HepG2 (cell line): ENCODE measurements around the gene ZNF106. TPM values are rescaled to one million over a fixed set of nuclear protein-coding genes. Genes with fewer than 3 reads are reported as not detected.

Source experiments
- ATAC-seq: fragments of 200-7000 bp; cut with Tn5 transposase; 3 replicates; pipeline ENCODE4 v1.9.1; 2020; ENCODE audit warnings: mild to moderate bottlenecking, moderate library complexity
- BruUV-seq: library from RNA; stranded (reverse); fragments of 400-500 nt; replicated peaks from 2 replicates; lab custom pipeline; 2021; lab: Mats Ljungman, UMichigan
- CTCF ChIA-PET: fragments of 300-600 bp; formaldehyde crosslinking; extraction: SDS; loops from one replicate; lab custom pipeline; 2021; ENCODE audit warnings: low total read pairs, inconsistent platforms, low intra/inter-chr PET ratio; lab: Yijun Ruan, JAX
- POLR2A ChIA-PET: fragments of 350-600 bp; sonication (Branson Sonifier 250); formaldehyde crosslinking; loops from one replicate; lab custom pipeline; 2020; ENCODE audit warnings: antibody characterized with exemption, inconsistent platforms; lab: Yijun Ruan, JAX
- DNase-seq: peaks from one replicate; pipeline ENCODE4 v3.0.0-alpha.2; 2015; ENCODE audit warnings: low spot score
- FAIRE-seq: peaks from 3 replicates; lab custom pipeline; 2011; peaks lifted over from hg19 to GRCh38; lab: Jason Lieb, UNC
- H2AFZ ChIP-seq: one replicate; pipeline ENCODE4 v1.6.1; 2011; ENCODE audit warnings: low read length, inconsistent platforms
- H3K27ac ChIP-seq: fragments of 300-600 bp; 3 replicates; pipeline ENCODE4 v1.8.0; 2011; ENCODE audit warnings: mixed run types, mild to moderate bottlenecking, mixed read lengths, low read length, inconsistent platforms; ENCODE audit not compliant: insufficient read depth; ENCODE audit errors: extremely low read length
- H3K27me3 ChIP-seq, 2 experiments: fragments of 200-600 bp in 1 of 2; 2 replicates in 1 of 2; 3 replicates in 1 of 2; pipeline versions ENCODE4 v1.6.0 to v1.8.0; 2011; ENCODE audit warnings: low read length in 2 of 2, mild to moderate bottlenecking in 2 of 2, moderate library complexity in 2 of 2, inconsistent platforms in 1 of 2; ENCODE audit not compliant: insufficient read depth in 2 of 2, control insufficient read depth in 1 of 2
- H3K36me3 ChIP-seq, 2 experiments: fragments of 200-600 bp in 1 of 2; replicated peaks in 1 of 2; 2 replicates in 1 of 2; 3 replicates in 1 of 2; pipeline versions ENCODE4 v1.5.1 to v1.8.0; 2011; ENCODE audit warnings: low read length in 2 of 2, inconsistent platforms in 1 of 2; ENCODE audit not compliant: insufficient read depth in 2 of 2, control insufficient read depth in 1 of 2
- H3K4me1 ChIP-seq: 2 replicates; pipeline ENCODE4 v1.5.1; 2012; ENCODE audit warnings: low read length, inconsistent platforms; ENCODE audit not compliant: insufficient read depth
- H3K4me2 ChIP-seq: 2 replicates; pipeline ENCODE4 v1.6.0; 2011; ENCODE audit warnings: low read depth, low read length, inconsistent platforms
- H3K4me3 ChIP-seq, 3 experiments: fragments of 200-600 bp in 1 of 3; sonication (generic), shearing (Covaris generic) in 1 of 3; replicated peaks in 1 of 3; 2 replicates each; pipeline ENCODE4 v1.5.1; 2011 to 2016; ENCODE audit warnings: low read length in 3 of 3, inconsistent platforms in 2 of 3, low read depth in 2 of 3, mild to moderate bottlenecking in 2 of 3, control low read depth in 1 of 3, mixed read lengths in 1 of 3; ENCODE audit not compliant: insufficient read depth in 1 of 3
- H3K79me2 ChIP-seq: one replicate; pipeline ENCODE4 v1.6.1; 2011; ENCODE audit warnings: low read length, inconsistent platforms; ENCODE audit not compliant: insufficient read depth
- H3K9ac ChIP-seq: 2 replicates; pipeline ENCODE4 v1.6.0; 2011; ENCODE audit warnings: mild to moderate bottlenecking, low read depth, low read length, inconsistent platforms; ENCODE audit not compliant: insufficient read depth
- H3K9me3 ChIP-seq: 2 replicates; pipeline ENCODE4 v1.5.1; 2012; ENCODE audit warnings: mild to moderate bottlenecking, low read length
- H4K20me1 ChIP-seq: 2 replicates; pipeline ENCODE4 v1.6.0; 2011; ENCODE audit warnings: inconsistent platforms, mild to moderate bottlenecking, low read length, moderate library complexity; ENCODE audit not compliant: insufficient read depth
- CTCF ChIP-seq: sonication (generic); formaldehyde crosslinking; IDR thresholded peaks from 2 replicates; pipeline ENCODE4 v1.5.0; 2020; ENCODE audit warnings: mild to moderate bottlenecking, missing genetic modification reagents, moderate library complexity
- HNF4A ChIP-seq: sonication (generic); formaldehyde crosslinking; IDR thresholded peaks from 2 replicates; pipeline ENCODE4 v1.4.0; 2020; ENCODE audit warnings: missing genetic modification reagents
- HNF4G ChIP-seq, 2 experiments: sonication (generic) in 1 of 2; formaldehyde crosslinking in 1 of 2; IDR thresholded peaks; 2 replicates each; pipeline versions ENCODE4 v1.4.0 to v1.6.1; 2011 to 2020; ENCODE audit warnings: borderline replicate concordance in 2 of 2, low read depth in 2 of 2, mild to moderate bottlenecking in 2 of 2, low read length in 1 of 2, missing genetic modification reagents in 1 of 2, moderate library complexity in 1 of 2
- MAFF ChIP-seq: IDR thresholded peaks from 2 replicates; pipeline ENCODE4 v1.6.1; 2011; ENCODE audit warnings: low read depth, low read length, improper control_type of control experiment
- MAFK ChIP-seq, 2 experiments: IDR thresholded peaks in 1 of 2; conservative IDR thresholded peaks in 1 of 2; 2 replicates each; pipeline ENCODE4 v1.6.1; 2011; ENCODE audit warnings: improper control_type of control experiment in 2 of 2, low read length in 2 of 2
- NCOR1 ChIP-seq: fragments of 200-600 bp; sonication (generic); IDR thresholded peaks from 2 replicates; pipeline ENCODE4 v1.7.0; 2017; ENCODE audit warnings: antibody characterized with exemption, low read length, borderline replicate concordance
- NFE2 ChIP-seq: sonication (generic); formaldehyde crosslinking; IDR thresholded peaks from 2 replicates; pipeline ENCODE4 v1.4.0; 2020; ENCODE audit warnings: missing genetic modification reagents
- NFE2L2 ChIP-seq: fragments of 150-350 bp; IDR thresholded peaks from 2 replicates; pipeline ENCODE4 v1.6.1; 2014; ENCODE audit warnings: low read length
- NR2C2 ChIP-seq: sonication (generic); formaldehyde crosslinking; IDR thresholded peaks from 2 replicates; pipeline ENCODE4 v1.4.0; 2020; ENCODE audit warnings: missing genetic modification reagents, mild to moderate bottlenecking, moderate library complexity, borderline replicate concordance
- NR2F6 ChIP-seq, 2 experiments: IDR thresholded peaks; 2 replicates each; pipeline ENCODE4 v1.6.1; 2016; ENCODE audit warnings: antibody characterized with exemption in 1 of 2, mild to moderate bottlenecking in 1 of 2
- STAG1 ChIP-seq: sonication (generic); formaldehyde crosslinking; IDR thresholded peaks from 2 replicates; pipeline ENCODE4 v1.4.0; 2020; ENCODE audit warnings: missing genetic modification reagents
- WGBS: methylation state at CpG from one replicate; pipeline ENCODE4 v1.1.6; 2017; ENCODE audit warnings: low lambda C conversion rate; 5-methylcytosine and 5-hydroxymethylcytosine counted together
- in situ Hi-C: cut with HindIII; loops from 2 replicates; pipeline ENCODE4 v1.10.0; 2017; ENCODE audit warnings: low pct_unique_long_range_greater_than_20kb; ENCODE audit not compliant: extremely low pct_ligation_motif_present
- intact Hi-C: fragments of 100-400 bp; cut with micrococcal nuclease; formaldehyde crosslinking; loops from one replicate; pipeline ENCODE4 v1.10.0; 2022; ENCODE audit not compliant: unreplicated experiment
- polyA plus RNA-seq, 8 experiments: library from polyadenylated mRNA; depleted of rRNA in 3 of 8; stranded (reverse) in 7 of 8; unstranded in 1 of 8; fragments of >200 nt; fragmentation: Illumina TruSeq in 4 of 8; extraction: Trizol in 4 of 8; gene quantifications; 2 replicates each; pipeline versions ENCODE4 v1.2.1 to v1.2.3, GENCODE V29; 2011 to 2016; ENCODE audit warnings: low read depth in 4 of 8, missing spikeins in 1 of 8, mixed read lengths in 1 of 8; ENCODE audit not compliant: insufficient read depth in 1 of 8
- total RNA-seq, 5 experiments: library from RNA; depleted of rRNA; stranded (reverse); fragments of >200 nt; fragmentation: Illumina TruSeq; extraction: Trizol; gene quantifications; 2 replicates each; pipeline ENCODE4 v1.2.3, GENCODE V29; 2016; ENCODE audit warnings: low read depth in 1 of 5
- TF ChIP-seq, protein P1 (sequence below): sonication (generic); formaldehyde crosslinking; conservative IDR thresholded peaks from 2 replicates; pipeline ENCODE4 v1.5.0; 2020; ENCODE audit warnings: missing genetic modification reagents
- TF ChIP-seq, protein P2 (sequence below): fragments of 450-650 bp; IDR thresholded peaks from 2 replicates; pipeline ENCODE4 v1.6.1; 2016

ZNF106 gene
- total and polyA plus RNA-seq, 2 of the 13 experiments (the other 11 are each of a cell fraction or from before 2014, with no cell fraction given) = 12.5 to 35.1 TPM

DNA sequence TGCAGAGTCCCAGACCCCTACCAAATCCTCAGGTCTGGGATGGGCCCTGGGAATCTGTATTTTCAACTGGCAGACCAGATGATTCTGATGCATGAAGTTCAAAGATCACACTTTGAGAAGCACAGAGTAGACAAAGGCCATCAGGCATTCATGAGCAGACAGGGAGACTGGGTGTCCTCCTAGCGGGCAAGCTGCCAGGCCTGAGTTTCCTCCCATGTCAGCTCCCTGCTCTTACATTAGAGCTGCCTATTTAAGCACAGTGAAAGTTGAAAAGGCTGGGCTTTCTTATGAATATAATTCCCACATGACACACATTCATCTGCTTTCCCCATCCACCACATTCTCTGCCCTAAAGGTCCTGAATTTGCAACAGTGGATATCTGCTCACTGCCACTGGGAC, 117.7 kb downstream of the ZNF106 start:
- DNase-seq = peak; percentile 44
- WGBS = 20% methylated on average over 1 of the region's 1 CpG
- Histone ChIP-seq H3K4me1 (peaks cover 26% of the 10 kb centered on the region), H3K36me3 (no peaks in the 10 kb centered on the region), H3K9ac (no peak overlapping the region), H2AFZ (no peak overlapping the region), H3K4me3 (no peak overlapping the region), H3K4me2 (no peak overlapping the region), H4K20me1 (no peaks in the 10 kb centered on the region), H3K27me3 (no peaks in the 10 kb centered on the region), H3K27ac (no peak overlapping the region), H3K9me3 (peaks cover 13% of the 10 kb centered on the region), H3K79me2 (no peaks in the 10 kb centered on the region)
- peak; percentile 60 for ATAC-seq
- POLR2A ChIA-PET = interaction anchor here (0.9 kb wide), 1 partner anchor 19 kb away, joined by 4 read pairs; no protein-coding TSS in a partner anchor
- FAIRE-seq = no peak
- TF ChIP-seq NR2C2 (CRISPR knock-in tag) = no peak
- TF ChIP-seq HNF4A (CRISPR knock-in tag) = peak; percentile 59
- TF ChIP-seq NCOR1 = peak; percentile 29; the same call in 1 of the 2 replicates
- no peak for TF ChIP-seq HNF4G (IDR thresholded peaks at IDR 0.05; ENCODE audit: borderline replicate concordance, low read depth, low read length)
- no peak for TF ChIP-seq HNF4G (CRISPR knock-in tag; IDR thresholded peaks at IDR 0.05; ENCODE audit: borderline replicate concordance, low read depth)
- CTCF ChIA-PET = no interaction called here
- in situ Hi-C loops = no loop called here
- no TSS peak for BruUV-seq
- intact Hi-C loops = no loop called here

- peak overlapping the region; percentile 60; the same call in 1 of the 2 replicates for H3K4me2 ChIP-seq
- no peaks in the 10 kb centered on the region for H3K27me3 ChIP-seq
- WGBS = 29% methylated on average over 2 of the region's 2 CpGs
- no peak overlapping the region for H2AFZ ChIP-seq
- no peak overlapping the region for H3K4me3 ChIP-seq
- POLR2A ChIA-PET = interaction anchor here (1.0 kb wide), 1 partner anchor 21 kb away, joined by 4 read pairs; no protein-coding TSS in a partner anchor
- no peaks in the 10 kb centered on the region for H3K9me3 ChIP-seq
- DNase-seq (peak; percentile 42), ATAC-seq (peak; percentile 39; the same call in 1 of the 3 replicates), FAIRE-seq (no peak)
- H4K20me1 ChIP-seq = no peaks in the 10 kb centered on the region
- no peaks in the 10 kb centered on the region for H3K36me3 ChIP-seq
- in situ Hi-C loops (no loop called here), intact Hi-C loops (no loop called here)
- no peak overlapping the region for H3K9ac ChIP-seq
- no peak overlapping the region for H3K27ac ChIP-seq
- H3K79me2 ChIP-seq = no peaks in the 10 kb centered on the region
- CTCF ChIA-PET = no interaction called here
- no TSS peak for BruUV-seq
- H3K4me1 ChIP-seq = peaks cover 26% of the 10 kb centered on the region
- TF ChIP-seq, protein P1, sequence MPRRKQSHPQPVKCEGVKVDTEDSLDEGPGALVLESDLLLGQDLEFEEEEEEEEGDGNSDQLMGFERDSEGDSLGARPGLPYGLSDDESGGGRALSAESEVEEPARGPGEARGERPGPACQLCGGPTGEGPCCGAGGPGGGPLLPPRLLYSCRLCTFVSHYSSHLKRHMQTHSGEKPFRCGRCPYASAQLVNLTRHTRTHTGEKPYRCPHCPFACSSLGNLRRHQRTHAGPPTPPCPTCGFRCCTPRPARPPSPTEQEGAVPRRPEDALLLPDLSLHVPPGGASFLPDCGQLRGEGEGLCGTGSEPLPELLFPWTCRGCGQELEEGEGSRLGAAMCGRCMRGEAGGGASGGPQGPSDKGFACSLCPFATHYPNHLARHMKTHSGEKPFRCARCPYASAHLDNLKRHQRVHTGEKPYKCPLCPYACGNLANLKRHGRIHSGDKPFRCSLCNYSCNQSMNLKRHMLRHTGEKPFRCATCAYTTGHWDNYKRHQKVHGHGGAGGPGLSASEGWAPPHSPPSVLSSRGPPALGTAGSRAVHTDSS = no peak
- TF ChIP-seq NR2F6 (IDR thresholded peaks at IDR 0.05) (no peak), NR2F6 (CRISPR knock-in tag; IDR thresholded peaks at IDR 0.05) (no peak), NFE2L2 (peak; percentile 97), STAG1 (CRISPR knock-in tag) (peak; percentile 54), MAFF (peak; percentile 93), NFE2 (peak; percentile 77; the same call in 1 of the 2 replicates), MAFK (conservative IDR thresholded peaks at IDR 0.05 in 1 of 2, IDR thresholded peaks at IDR 0.05 in 1 of 2; ENCODE audit: low read length in 2 of 2) (peak; percentile 95), CTCF (peak; percentile 36)
- TF ChIP-seq, protein P2, sequence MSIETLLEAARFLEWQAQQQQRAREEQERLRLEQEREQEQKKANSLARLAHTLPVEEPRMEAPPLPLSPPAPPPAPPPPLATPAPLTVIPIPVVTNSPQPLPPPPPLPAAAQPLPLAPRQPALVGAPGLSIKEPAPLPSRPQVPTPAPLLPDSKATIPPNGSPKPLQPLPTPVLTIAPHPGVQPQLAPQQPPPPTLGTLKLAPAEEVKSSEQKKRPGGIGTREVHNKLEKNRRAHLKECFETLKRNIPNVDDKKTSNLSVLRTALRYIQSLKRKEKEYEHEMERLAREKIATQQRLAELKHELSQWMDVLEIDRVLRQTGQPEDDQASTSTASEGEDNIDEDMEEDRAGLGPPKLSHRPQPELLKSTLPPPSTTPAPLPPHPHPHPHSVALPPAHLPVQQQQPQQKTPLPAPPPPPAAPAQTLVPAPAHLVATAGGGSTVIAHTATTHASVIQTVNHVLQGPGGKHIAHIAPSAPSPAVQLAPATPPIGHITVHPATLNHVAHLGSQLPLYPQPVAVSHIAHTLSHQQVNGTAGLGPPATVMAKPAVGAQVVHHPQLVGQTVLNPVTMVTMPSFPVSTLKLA = no peak
These were observed 119.8 kb downstream of the ZNF106 start for GRCh38 chr15:42371096-42371495.
